Measurements from ENCODE around the gene CREB3L1. TPM values are rescaled to one million over a fixed set of nuclear protein-coding genes. Genes with fewer than 3 reads are reported as not detected.

The CREB3L1 gene
- total RNA-seq, 3 donors from 2014 or later (not counting 1 experiment from before 2014, with no cell fraction given) = not detected

DNA sequence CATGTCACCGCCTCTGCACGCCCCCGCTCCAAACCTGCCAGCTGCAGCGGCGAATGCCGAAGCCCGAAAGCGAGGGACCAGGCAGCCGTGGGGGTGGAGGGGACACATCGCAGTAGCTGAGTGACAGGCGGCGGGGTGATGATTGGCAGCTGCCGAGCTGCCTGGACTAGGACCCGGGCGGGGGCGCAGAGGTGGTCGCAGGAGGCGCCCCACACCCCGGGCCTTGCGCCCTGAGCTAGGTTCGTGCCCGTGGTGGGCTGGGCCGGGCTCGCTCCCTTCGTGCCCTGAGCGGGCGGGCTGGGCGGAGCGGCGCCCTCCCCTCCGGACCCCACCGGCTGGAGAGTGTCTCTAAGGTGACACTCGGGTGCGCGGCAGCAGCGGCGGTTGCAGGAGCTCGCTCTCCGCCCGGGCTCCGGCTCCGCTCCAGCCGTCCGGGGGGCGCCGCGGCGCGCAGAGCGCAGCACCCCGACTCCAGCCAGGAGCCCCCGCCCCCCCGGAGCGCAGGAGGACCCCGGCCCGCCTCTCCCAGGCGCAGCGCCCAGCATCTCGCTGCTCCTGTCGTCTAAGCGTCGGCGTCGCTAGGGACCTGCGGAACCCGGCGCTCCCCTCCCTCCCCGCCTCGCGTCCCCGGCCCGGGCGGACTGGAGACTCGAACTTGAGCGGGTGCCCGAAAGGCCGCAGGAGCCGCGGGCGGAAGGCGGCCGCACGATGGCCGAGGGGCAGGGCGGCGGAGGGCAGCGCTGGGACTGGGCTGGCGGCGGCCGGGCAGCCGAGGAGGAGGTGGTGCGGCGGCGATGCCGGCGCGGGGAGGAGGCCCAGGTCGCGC, 55.3 kb downstream of the CREB3L1 start:
- intact Hi-C loops (cut with micrococcal nuclease) = no loop called here

DNA sequence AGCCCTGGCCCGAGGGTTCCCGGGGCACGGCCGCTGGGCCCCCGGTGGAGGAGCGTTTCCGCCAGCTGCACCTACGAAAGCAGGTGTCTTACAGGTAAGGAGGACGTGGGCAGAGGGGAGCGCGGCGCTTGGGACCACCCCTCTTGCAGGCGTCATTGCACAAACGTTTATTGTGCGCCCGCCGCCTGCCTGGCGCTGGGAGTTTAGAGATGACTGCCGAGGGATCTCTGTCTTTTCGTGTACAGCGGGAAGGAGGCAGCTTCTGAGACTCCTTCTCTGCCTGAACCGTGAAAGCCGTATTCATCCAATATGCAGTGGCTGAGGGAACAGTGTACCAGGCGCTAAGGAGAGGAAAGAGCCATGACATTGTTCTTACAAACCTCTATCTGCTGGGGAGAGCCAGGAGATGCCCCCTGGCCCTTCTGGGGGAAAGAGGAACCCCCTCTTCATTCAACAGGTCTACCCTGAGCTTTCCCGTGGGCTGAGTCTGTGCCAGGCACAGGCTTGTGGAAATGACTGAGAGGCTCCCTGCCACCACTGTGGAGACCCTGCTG, 56.0 kb downstream of the CREB3L1 start:
- Histone ChIP-seq H3K9me3 (ENCODE audit: control insufficient read depth, insufficient read depth, low read length) (no peaks in the 10 kb centered on the region), H3K27me3 (ENCODE audit: control insufficient read depth, insufficient read depth, low read length) (peaks cover 23% of the 10 kb centered on the region), H3K27ac (ENCODE audit: low read length) (no peak overlapping the region), H3K36me3 (ENCODE audit: control insufficient read depth, insufficient read depth, low read length) (no peaks in the 10 kb centered on the region), H3K4me1 (ENCODE audit: control insufficient read depth, insufficient read depth, low read length) (peaks cover 51% of the 10 kb centered on the region), H3K4me3 (ENCODE audit: low read length) (no peak overlapping the region)
- peaks cover 45 to 47% of the 10 kb centered on the region in 2 donors for H3K27me3 Mint-ChIP-seq (ENCODE audit: low read depth in 2 of 2)
- no peak overlapping the region for H3K27ac Mint-ChIP-seq
- peak overlapping the region; percentile 71 for H3K4me3 Mint-ChIP-seq
- no peaks in the 10 kb centered on the region for H3K9me3 Mint-ChIP-seq
- ATAC-seq (peak in 1 of 3 donors; percentile 6), DNase-seq (peak in 1 of 2 donors; percentile 52)
- 7% methylated on average over 25 of the region's 25 CpGs for WGBS (ENCODE audit: insufficient coverage)
- peaks cover 19 to 23% of the 10 kb centered on the region in 2 donors for H3K4me1 Mint-ChIP-seq
- intact Hi-C loops (cut with micrococcal nuclease) = no loop called here
- TF ChIP-seq, protein P1, sequence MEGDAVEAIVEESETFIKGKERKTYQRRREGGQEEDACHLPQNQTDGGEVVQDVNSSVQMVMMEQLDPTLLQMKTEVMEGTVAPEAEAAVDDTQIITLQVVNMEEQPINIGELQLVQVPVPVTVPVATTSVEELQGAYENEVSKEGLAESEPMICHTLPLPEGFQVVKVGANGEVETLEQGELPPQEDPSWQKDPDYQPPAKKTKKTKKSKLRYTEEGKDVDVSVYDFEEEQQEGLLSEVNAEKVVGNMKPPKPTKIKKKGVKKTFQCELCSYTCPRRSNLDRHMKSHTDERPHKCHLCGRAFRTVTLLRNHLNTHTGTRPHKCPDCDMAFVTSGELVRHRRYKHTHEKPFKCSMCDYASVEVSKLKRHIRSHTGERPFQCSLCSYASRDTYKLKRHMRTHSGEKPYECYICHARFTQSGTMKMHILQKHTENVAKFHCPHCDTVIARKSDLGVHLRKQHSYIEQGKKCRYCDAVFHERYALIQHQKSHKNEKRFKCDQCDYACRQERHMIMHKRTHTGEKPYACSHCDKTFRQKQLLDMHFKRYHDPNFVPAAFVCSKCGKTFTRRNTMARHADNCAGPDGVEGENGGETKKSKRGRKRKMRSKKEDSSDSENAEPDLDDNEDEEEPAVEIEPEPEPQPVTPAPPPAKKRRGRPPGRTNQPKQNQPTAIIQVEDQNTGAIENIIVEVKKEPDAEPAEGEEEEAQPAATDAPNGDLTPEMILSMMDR (IDR thresholded peaks at IDR 0.05) = no peak
- H3K36me3 Mint-ChIP-seq = no peaks in the 10 kb centered on the region

More for the DNA sequence above, 55.3 kb downstream of the CREB3L1 start:
- Histone ChIP-seq H3K4me1 (ENCODE audit: control insufficient read depth, insufficient read depth, low read length) (peaks cover 45% of the 10 kb centered on the region), H3K9me3 (ENCODE audit: control insufficient read depth, insufficient read depth, low read length) (no peaks in the 10 kb centered on the region), H3K4me3 (ENCODE audit: low read length) (no peak overlapping the region), H3K27me3 (ENCODE audit: control insufficient read depth, insufficient read depth, low read length) (peaks cover 23% of the 10 kb centered on the region), H3K27ac (ENCODE audit: low read length) (no peak overlapping the region), H3K36me3 (ENCODE audit: control insufficient read depth, insufficient read depth, low read length) (no peaks in the 10 kb centered on the region)
- peak overlapping the region; percentile 69 for H3K4me3 Mint-ChIP-seq
- H3K27ac Mint-ChIP-seq = no peak overlapping the region
- H3K9me3 Mint-ChIP-seq = no peaks in the 10 kb centered on the region
- WGBS (ENCODE audit: insufficient coverage) = 2% methylated on average over 99 of the region's 99 CpGs
- ATAC-seq = peak; percentile 52 to 65 (median 62)
- peaks cover 45 to 49% of the 10 kb centered on the region in 2 donors for H3K27me3 Mint-ChIP-seq (ENCODE audit: low read depth in 2 of 2)
- TF ChIP-seq, protein P1 (IDR thresholded peaks at IDR 0.05) = no peak
- H3K4me1 Mint-ChIP-seq = peaks cover 19 to 23% of the 10 kb centered on the region in 2 donors
- no peaks in the 10 kb centered on the region for H3K36me3 Mint-ChIP-seq
- DNase-seq = peak in 1 of 2 donors; percentile 58

DNA sequence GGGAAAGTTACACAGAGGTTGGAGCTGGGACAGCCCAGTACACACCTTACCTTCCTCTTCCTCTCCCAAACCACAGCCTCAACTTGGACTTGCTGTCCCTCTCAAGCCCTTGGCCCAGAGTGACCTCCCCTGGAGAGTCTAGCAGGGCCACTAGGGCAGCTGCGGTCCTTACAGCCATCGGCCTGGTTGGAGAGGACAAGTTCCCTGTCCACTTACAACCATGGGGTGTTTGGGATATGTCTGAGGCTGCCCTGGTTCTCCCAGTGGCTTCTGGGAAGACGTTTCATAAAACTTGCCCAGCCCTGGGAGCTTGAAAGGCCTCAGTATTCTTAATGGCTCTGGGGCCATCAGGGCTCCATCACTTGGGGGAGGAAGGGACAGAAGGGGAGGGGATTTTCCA, 56.7 kb downstream of the CREB3L1 start:
- Mint-ChIP-seq H3K9me3 (no peaks in the 10 kb centered on the region), H3K4me1 (peaks cover 23 to 24% of the 10 kb centered on the region in 2 donors), H3K4me3 (no peak overlapping the region), H3K27me3 (ENCODE audit: low read depth in 2 of 2) (peaks cover 44 to 48% of the 10 kb centered on the region in 2 donors), H3K36me3 (no peaks in the 10 kb centered on the region), H3K27ac (no peak overlapping the region)
- peaks cover 58% of the 10 kb centered on the region for H3K4me1 ChIP-seq (ENCODE audit: control insufficient read depth, insufficient read depth, low read length)
- TF ChIP-seq, protein P1 (IDR thresholded peaks at IDR 0.05) = no peak
- H3K36me3 ChIP-seq (ENCODE audit: control insufficient read depth, insufficient read depth, low read length) = no peaks in the 10 kb centered on the region
- H3K4me3 ChIP-seq (ENCODE audit: low read length) = no peak overlapping the region
- 100% methylated on average over 3 of the region's 3 CpGs for WGBS (ENCODE audit: insufficient coverage)
- no peak for DNase-seq
- ATAC-seq = no peak
- intact Hi-C loops (cut with micrococcal nuclease) = no loop called here
- no peaks in the 10 kb centered on the region for H3K9me3 ChIP-seq (ENCODE audit: control insufficient read depth, insufficient read depth, low read length)
- peaks cover 23% of the 10 kb centered on the region for H3K27me3 ChIP-seq (ENCODE audit: control insufficient read depth, insufficient read depth, low read length)
- H3K27ac ChIP-seq (ENCODE audit: low read length) = no peak overlapping the region

Measured in natural killer cell (primary cell).